HG03565 (cell line): ENCODE results near the gene REC8.
A peak's percentile ranks its signal among the peaks of the same experiment; 100 is the strongest.

Experiments
- ATAC-seq: cut with Tn5 transposase; IDR thresholded peaks from one replicate; pipeline ENCODE4 v1.9.1; 2021; ENCODE audit warnings: mild to moderate bottlenecking, moderate library complexity; ENCODE audit not compliant: unreplicated experiment

The REC8 gene

GRCh38 chr14:24156840-24157239 is 15.0 kb upstream of the REC8 start:
- ATAC-seq, result no peak

GRCh38 chr14:24157331-24157730 is 14.5 kb upstream of the REC8 start:
- no peak for ATAC-seq

- no peak for ATAC-seq
These were observed 11.9 kb upstream of the REC8 start for GRCh38 chr14:24159777-24160498.

- ATAC-seq, result no peak
These were observed 11.4 kb upstream of the REC8 start for GRCh38 chr14:24160499-24160849.

- peak; percentile 77 for ATAC-seq
These were observed 10.8 kb upstream of the REC8 start, which contains the start of gene IRF9 for GRCh38 chr14:24160850-24161804. Gene IRF9, plus strand, starts transcription at chr14:24161265. Its CDS starts 880 bp downstream, at chr14:24162145.

GRCh38 chr14:24162093-24162492 is 9.8 kb upstream of the REC8 start:
- ATAC-seq, result no peak

- no peak for ATAC-seq
These were observed 7.3 kb upstream of the REC8 start for GRCh38 chr14:24164518-24164991.

- no peak for ATAC-seq
These were observed 6.1 kb upstream of the REC8 start for GRCh38 chr14:24165785-24166184.

GRCh38 chr14:24167469-24168114 is 4.3 kb upstream of the REC8 start:
- no peak for ATAC-seq

- no peak for ATAC-seq
These were observed 481 bp downstream of the REC8 start for GRCh38 chr14:24172261-24172860.

GRCh38 chr14:24172871-24173281 is 996 bp downstream of the REC8 start:
- no peak for ATAC-seq

- ATAC-seq, result no peak
These were observed 4.7 kb downstream of the REC8 start for GRCh38 chr14:24176599-24176998.

- ATAC-seq, result no peak
These were observed 5.4 kb downstream of the REC8 start for GRCh38 chr14:24177041-24177825.

- ATAC-seq, result no peak
These were observed 6.0 kb downstream of the REC8 start for GRCh38 chr14:24177891-24178290.

- ATAC-seq, result no peak
These were observed 6.7 kb downstream of the REC8 start for GRCh38 chr14:24178399-24179178.

GRCh38 chr14:24179294-24179960 is 7.5 kb downstream of the REC8 start:
- no peak for ATAC-seq

GRCh38 chr14:24179961-24180796 is 8.3 kb downstream of the REC8 start:
- no peak for ATAC-seq
